GM12878 (cell line): ENCODE data around the gene MMD2. TPM values are rescaled to one million over a fixed set of nuclear protein-coding genes. Genes with fewer than 3 reads are reported as not detected.

Experiments used
- ATAC-seq: fragments of 200-7000 bp; cut with Tn5 transposase; 3 replicates; pipeline ENCODE4 v1.9.1; 2020; ENCODE audit warnings: mild to moderate bottlenecking, moderate library complexity
- BruUV-seq: library from RNA; stranded (reverse); fragments of 400-500 nt; replicated peaks from 2 replicates; lab custom pipeline; 2021; lab: Mats Ljungman, UMichigan
- CTCF ChIA-PET: fragments of 300-600 bp; sonication (Branson Sonifier 250); formaldehyde crosslinking; extraction: SDS; loops from one replicate; lab custom pipeline; 2021; ENCODE audit warnings: inconsistent platforms; lab: Yijun Ruan, JAX
- POLR2A ChIA-PET: fragments of 350-600 bp; formaldehyde crosslinking; extraction: SDS; loops from one replicate; lab custom pipeline; 2021; ENCODE audit warnings: inconsistent platforms; lab: Charles Lee
- RAD21 ChIA-PET: fragments of 300-600 bp; sonication (Branson Sonifier 250); formaldehyde crosslinking; loops from one replicate; lab custom pipeline; 2023; ENCODE audit warnings: antibody characterized with exemption; ENCODE audit not compliant: unreplicated experiment; lab: Charles Lee
- SMC1A ChIA-PET: fragments of 300-600 bp; sonication (Branson Sonifier 250); formaldehyde crosslinking; loops from one replicate; lab custom pipeline; 2023; ENCODE audit not compliant: unreplicated experiment, uncharacterized antibody; lab: Charles Lee
- DNase-seq: peaks from one replicate; pipeline ENCODE4 v3.0.0-alpha.2; 2011; ENCODE audit warnings: low read depth, low spot score
- FAIRE-seq: peaks from 3 replicates; lab custom pipeline; 2011; peaks lifted over from hg19 to GRCh38; lab: Jason Lieb, UNC
- H2AFZ ChIP-seq: 2 replicates; pipeline ENCODE4 v1.6.0; 2011; ENCODE audit warnings: low read depth, low read length, control low read depth; ENCODE audit not compliant: control insufficient read depth
- H3K27ac ChIP-seq: 2 replicates; pipeline ENCODE4 v1.5.1; 2011; ENCODE audit warnings: control low read depth; ENCODE audit not compliant: control insufficient read depth, insufficient read depth
- H3K27me3 ChIP-seq, 2 experiments: replicated peaks in 1 of 2; 2 replicates each; pipeline versions ENCODE4 v1.6.0 to v1.6.1; 2011; ENCODE audit warnings: low read length in 1 of 2; ENCODE audit not compliant: control insufficient read depth in 2 of 2, insufficient read depth in 2 of 2
- H3K36me3 ChIP-seq, 2 experiments: 2 replicates each; pipeline ENCODE4 v1.5.1; 2011; ENCODE audit warnings: low read length in 1 of 2; ENCODE audit not compliant: control insufficient read depth in 2 of 2, insufficient read depth in 2 of 2
- H3K4me1 ChIP-seq: 2 replicates; pipeline ENCODE4 v1.6.1; 2011; ENCODE audit warnings: mild to moderate bottlenecking, low read length, moderate library complexity, mixed read lengths; ENCODE audit not compliant: control insufficient read depth, insufficient read depth
- H3K4me2 ChIP-seq: 2 replicates; pipeline ENCODE4 v1.6.0; 2011; ENCODE audit warnings: control low read depth; ENCODE audit not compliant: control insufficient read depth, insufficient read depth
- H3K4me3 ChIP-seq: fragments of 200-600 bp; sonication (generic); 2 replicates; pipeline ENCODE4 v1.5.1; 2016
- H3K79me2 ChIP-seq: 2 replicates; pipeline ENCODE4 v1.6.0; 2011; ENCODE audit warnings: low read length; ENCODE audit not compliant: control insufficient read depth, insufficient read depth
- H3K9ac ChIP-seq: 2 replicates; pipeline ENCODE4 v1.8.0; 2011; ENCODE audit warnings: low read length, control low read depth, mixed read lengths; ENCODE audit not compliant: control insufficient read depth, insufficient read depth
- H3K9me3 ChIP-seq: replicated peaks from 3 replicates; pipeline ENCODE4 v1.5.1; 2011; ENCODE audit warnings: mild to moderate bottlenecking, low read length; ENCODE audit not compliant: control insufficient read depth, insufficient read depth
- H4K20me1 ChIP-seq: 2 replicates; pipeline ENCODE4 v1.6.0; 2011; ENCODE audit not compliant: control insufficient read depth, insufficient read depth
- IKZF2 ChIP-seq, 2 experiments: fragments of 450-650 bp; IDR thresholded peaks; 2 replicates each; pipeline ENCODE4 v1.6.1; 2017; ENCODE audit warnings: mild to moderate bottlenecking in 2 of 2, moderate library complexity in 2 of 2
- IRF4 ChIP-seq: IDR thresholded peaks from 2 replicates; pipeline ENCODE4 v1.6.1; 2011; ENCODE audit warnings: low read depth, low read length
- KAT2A ChIP-seq: conservative IDR thresholded peaks from 2 replicates; pipeline ENCODE4 v1.6.1; 2011; ENCODE audit warnings: low read depth, low read length; ENCODE audit not compliant: control insufficient read depth
- NBN ChIP-seq: fragments of 450-650 bp; IDR thresholded peaks from 2 replicates; pipeline ENCODE4 v1.6.1; 2016
- NRF1 ChIP-seq: conservative IDR thresholded peaks from 2 replicates; pipeline ENCODE4 v1.6.1; 2011; ENCODE audit warnings: mild to moderate bottlenecking, low read depth, low read length, improper control_type of control experiment
- RAD51 ChIP-seq: fragments of 450-650 bp; IDR thresholded peaks from 2 replicates; pipeline ENCODE4 v1.6.1; 2016; ENCODE audit warnings: moderate library complexity, mild to moderate bottlenecking, inconsistent platforms
- RUNX3 ChIP-seq: IDR thresholded peaks from 2 replicates; pipeline ENCODE4 v1.6.1; 2012; ENCODE audit warnings: low read length, inconsistent platforms
- USF2 ChIP-seq: IDR thresholded peaks from 2 replicates; pipeline ENCODE4 v1.6.1; 2011; ENCODE audit warnings: low read depth, low read length, improper control_type of control experiment, borderline replicate concordance
- YBX1 ChIP-seq: fragments of 450-650 bp; IDR thresholded peaks from 2 replicates; pipeline ENCODE4 v1.6.1; 2016; ENCODE audit warnings: antibody characterized with exemption
- ZBTB11 ChIP-seq: fragments of 450-650 bp; formaldehyde crosslinking; IDR thresholded peaks from 2 replicates; pipeline ENCODE4 v1.5.0; 2022; ENCODE audit warnings: mild to moderate bottlenecking, missing genetic modification characterization
- ZNF592 ChIP-seq: fragments of 450-650 bp; IDR thresholded peaks from 2 replicates; pipeline ENCODE4 v1.6.1; 2017; ENCODE audit warnings: mild to moderate bottlenecking, moderate library complexity
- whole genome bisulfite sequencing: methylation state at CpG from one replicate; pipeline ENCODE4 v1.1.6; 2016; ENCODE audit warnings: low lambda C conversion rate; ENCODE audit not compliant: insufficient replicate concordance, insufficient coverage; ENCODE audit errors: missing lambda C conversion rate; 5-methylcytosine and 5-hydroxymethylcytosine counted together
- in situ Hi-C: fragments of 300-500 bp; cut with MboI; formaldehyde crosslinking; loops from 9 replicates; pipeline ENCODE4 v1.14.3; 2018; ENCODE audit warnings: mixed read lengths
- intact Hi-C: fragments of 100-400 bp; cut with micrococcal nuclease; formaldehyde crosslinking; loops from one replicate; pipeline ENCODE4 v1.14.2; 2022; ENCODE audit not compliant: unreplicated experiment
- polyA plus RNA-seq, 11 experiments: library from polyadenylated mRNA; depleted of rRNA in 4 of 11; unstranded in 6 of 11; stranded (reverse) in 5 of 11; fragments of >200 nt; fragmentation: Nextera tagmentation in 4 of 11; fragmentation: Illumina TruSeq in 1 of 11; extraction: Ambion mirVana in 4 of 11; extraction: Trizol in 1 of 11; gene quantifications; 1 replicate in 1 of 11; 2 replicates in 10 of 11; pipeline versions ENCODE4 v1.2.1 to v1.2.3, GENCODE V29; 2011 to 2016; ENCODE audit warnings: inconsistent platforms in 2 of 11, missing spikeins in 2 of 11, low read depth in 1 of 11
- total RNA-seq, 4 experiments: library from RNA; depleted of rRNA in 3 of 4; stranded (reverse); fragments of >200 nt in 3 of 4; fragmentation: Illumina TruSeq in 1 of 4; extraction: Trizol in 1 of 4; gene quantifications; 2 replicates each; pipeline versions ENCODE4 v1.2.1 to v1.2.3, GENCODE V29; 2013 to 2021

The MMD2 gene
- total and polyA plus RNA-seq, 10 of the 15 experiments (the other 5 are each of a cell fraction or from before 2014, with no cell fraction given) = not detected

- Histone ChIP-seq H3K9me3 (no peaks in the 10 kb centered on the region), H3K4me2 (no peak overlapping the region), H3K9ac (no peak overlapping the region), H3K36me3 (no peaks in the 10 kb centered on the region), H3K27me3 (no peaks in the 10 kb centered on the region), H4K20me1 (no peaks in the 10 kb centered on the region), H3K4me3 (no peak overlapping the region), H3K27ac (no peak overlapping the region), H3K4me1 (no peaks in the 10 kb centered on the region), H2AFZ (no peak overlapping the region), H3K79me2 (no peaks in the 10 kb centered on the region)
- ATAC-seq = no peak
- 42% methylated on average over 12 of the region's 12 CpGs for WGBS
- CTCF ChIA-PET = no interaction called here
- RAD21 ChIA-PET = no interaction called here
- in situ Hi-C loops (no loop called here), intact Hi-C loops (no loop called here)
- FAIRE-seq = no peak
- POLR2A ChIA-PET = interaction anchor here (0.6 kb wide), 1 partner anchor 42 kb away, joined by 3 read pairs; no protein-coding TSS in a partner anchor
- SMC1A ChIA-PET = no interaction called here
- no TSS peak for BruUV-seq
- TF ChIP-seq NBN (no peak), RAD51 (no peak), ZBTB11 (CRISPR knock-in tag) (no peak), NRF1 (no peak), IKZF2 (IDR thresholded peaks at IDR 0.05) (no peak), YBX1 (no peak), RUNX3 (no peak), IRF4 (no peak), USF2 (no peak), KAT2A (no peak), ZNF592 (no peak)
- no peak for DNase-seq
Observed at GRCh38 chr7:4931943-4932342, 27.0 kb downstream of the MMD2 start.
